Measurements from ENCODE around the gene SSPN.
"Not testable (repeated sequence)": the region's sequence is repeated elsewhere in the genome, so short reads cannot be mapped to it uniquely, and the experiment has no call there.

DNA sequence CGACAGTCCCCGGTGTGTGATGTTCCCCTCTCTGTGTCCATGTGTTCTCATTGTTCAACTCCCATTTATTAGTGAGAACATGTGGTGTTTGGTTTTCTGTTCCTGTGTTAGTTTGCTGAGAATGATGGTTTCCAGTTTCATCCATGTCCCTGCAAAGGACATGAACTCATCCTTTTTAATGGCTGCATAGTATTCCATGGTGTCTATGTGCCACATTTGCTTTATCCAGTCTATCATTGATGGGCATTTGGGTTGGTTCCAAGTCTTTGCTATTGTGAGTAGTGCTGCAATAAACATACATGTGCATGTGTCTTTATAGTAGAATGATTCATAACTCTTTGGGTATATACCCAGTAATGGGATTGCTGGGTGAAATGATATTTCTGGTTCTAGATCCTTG is 40.1 kb downstream of the SSPN start:
- TF ChIP-seq, protein P1, sequence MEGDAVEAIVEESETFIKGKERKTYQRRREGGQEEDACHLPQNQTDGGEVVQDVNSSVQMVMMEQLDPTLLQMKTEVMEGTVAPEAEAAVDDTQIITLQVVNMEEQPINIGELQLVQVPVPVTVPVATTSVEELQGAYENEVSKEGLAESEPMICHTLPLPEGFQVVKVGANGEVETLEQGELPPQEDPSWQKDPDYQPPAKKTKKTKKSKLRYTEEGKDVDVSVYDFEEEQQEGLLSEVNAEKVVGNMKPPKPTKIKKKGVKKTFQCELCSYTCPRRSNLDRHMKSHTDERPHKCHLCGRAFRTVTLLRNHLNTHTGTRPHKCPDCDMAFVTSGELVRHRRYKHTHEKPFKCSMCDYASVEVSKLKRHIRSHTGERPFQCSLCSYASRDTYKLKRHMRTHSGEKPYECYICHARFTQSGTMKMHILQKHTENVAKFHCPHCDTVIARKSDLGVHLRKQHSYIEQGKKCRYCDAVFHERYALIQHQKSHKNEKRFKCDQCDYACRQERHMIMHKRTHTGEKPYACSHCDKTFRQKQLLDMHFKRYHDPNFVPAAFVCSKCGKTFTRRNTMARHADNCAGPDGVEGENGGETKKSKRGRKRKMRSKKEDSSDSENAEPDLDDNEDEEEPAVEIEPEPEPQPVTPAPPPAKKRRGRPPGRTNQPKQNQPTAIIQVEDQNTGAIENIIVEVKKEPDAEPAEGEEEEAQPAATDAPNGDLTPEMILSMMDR (IDR thresholded peaks at IDR 0.05), result not testable (repeated sequence)
- TF ChIP-seq ZFX (IDR thresholded peaks at IDR 0.05; ENCODE audit: borderline replicate concordance), result not testable (repeated sequence)

Data from 22Rv1 (cell line).